Neuron (in vitro differentiated cells): ENCODE data around the gene SH3TC2.

ENCODE experiments used
- H2AFZ ChIP-seq: one replicate; pipeline ENCODE4 v1.6.1; 2013; ENCODE audit warnings: low read depth, mild to moderate bottlenecking, inconsistent platforms, low read length, moderate library complexity
- H3K27me3 ChIP-seq: one replicate; pipeline ENCODE4 v1.6.1; 2013; ENCODE audit warnings: low read length; ENCODE audit not compliant: insufficient read depth
- H3K36me3 ChIP-seq: one replicate; pipeline ENCODE4 v1.6.1; 2013; ENCODE audit warnings: low read length; ENCODE audit not compliant: insufficient read depth
- H3K4me1 ChIP-seq: one replicate; pipeline ENCODE4 v1.6.1; 2013; ENCODE audit warnings: low read length; ENCODE audit not compliant: insufficient read depth
- H3K4me3 ChIP-seq: 2 replicates; pipeline ENCODE4 v1.5.1; 2013; ENCODE audit warnings: mild to moderate bottlenecking, low read length, moderate library complexity
- H3K9me3 ChIP-seq: one replicate; pipeline ENCODE4 v1.6.1; 2013; ENCODE audit warnings: low read length

Gene SH3TC2

DNA sequence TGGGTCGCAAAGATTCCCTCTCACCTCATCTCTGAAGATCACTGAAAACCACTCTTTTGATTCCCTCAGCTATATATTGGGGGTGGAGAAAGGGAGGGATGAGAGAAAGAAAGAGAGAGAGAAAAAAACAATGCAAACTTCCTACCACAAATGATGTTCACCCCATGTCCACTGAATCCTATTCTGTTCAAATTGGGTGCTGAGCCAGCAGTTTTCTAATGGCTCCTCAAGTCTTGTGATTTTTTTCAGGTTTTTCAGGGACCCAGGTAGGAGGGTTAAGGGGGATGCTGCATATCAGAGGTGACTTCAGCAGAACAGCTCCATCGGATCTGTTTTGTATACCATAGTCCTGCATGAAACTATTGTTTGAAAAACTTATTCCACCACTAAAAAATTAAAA, 95.9 kb downstream of the SH3TC2 start:
- H3K4me3 ChIP-seq: no peak overlapping the region
- no peak overlapping the region for H2AFZ ChIP-seq
- no peaks in the 10 kb centered on the region for H3K9me3 ChIP-seq
- no peaks in the 10 kb centered on the region for H3K36me3 ChIP-seq
- no peaks in the 10 kb centered on the region for H3K4me1 ChIP-seq
- no peaks in the 10 kb centered on the region for H3K27me3 ChIP-seq

DNA sequence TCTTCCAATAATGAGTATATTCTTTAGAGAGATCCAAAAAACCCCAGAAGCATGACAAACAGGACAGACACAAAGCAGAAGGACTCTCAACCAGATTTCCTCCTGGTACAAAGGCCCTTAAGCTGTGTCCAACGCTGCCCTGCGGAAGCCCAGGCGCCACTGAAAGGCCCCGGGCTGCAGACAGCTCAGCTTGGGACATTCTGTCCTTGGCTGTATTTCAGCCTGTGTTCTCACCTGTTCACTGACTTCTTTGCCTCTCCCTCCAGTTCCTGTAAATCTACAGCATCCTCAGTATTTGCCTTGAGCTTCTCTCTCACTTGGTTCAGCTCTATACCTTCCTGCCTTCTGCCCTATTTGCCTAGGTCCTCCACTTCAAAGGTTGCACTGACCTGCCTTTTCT, 96.5 kb downstream of the SH3TC2 start:
- no peak overlapping the region for H3K4me3 ChIP-seq

DNA sequence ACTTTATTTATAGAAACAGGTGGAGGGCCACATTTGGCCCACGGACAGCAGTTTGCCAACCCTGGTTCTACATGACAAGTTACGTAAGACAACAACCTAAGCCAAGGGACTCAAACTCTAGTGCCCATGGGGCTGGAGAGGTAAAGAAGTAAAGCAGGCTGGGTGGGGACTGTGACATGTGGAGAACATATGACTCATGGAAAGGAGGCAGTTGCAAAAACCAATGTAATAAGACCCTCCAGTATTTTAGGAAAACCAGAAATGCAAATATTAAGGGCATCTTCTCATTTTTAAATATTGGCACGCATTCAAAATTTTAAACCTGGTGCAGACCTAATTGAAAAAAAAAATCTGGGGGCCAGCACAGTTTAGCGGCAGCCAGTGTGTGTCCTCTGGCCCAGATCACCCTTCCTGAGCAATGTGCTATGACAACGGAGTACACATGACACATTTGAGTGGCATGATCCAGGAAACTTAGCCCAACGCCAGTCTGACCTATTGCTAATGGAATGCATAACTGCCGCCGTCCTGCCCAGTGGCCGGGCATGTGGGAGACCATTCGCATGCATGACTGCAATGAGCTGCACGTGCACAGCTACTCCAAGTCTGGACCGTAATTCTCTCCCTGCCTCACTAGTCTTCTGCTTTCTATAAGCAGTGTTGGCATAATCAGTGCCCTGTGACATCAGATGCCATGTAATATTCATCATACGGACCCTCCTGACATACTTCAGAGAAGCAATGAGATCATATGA, 97.2 kb downstream of the SH3TC2 start:
- Histone ChIP-seq H3K9me3 (no peaks in the 10 kb centered on the region), H3K27me3 (no peaks in the 10 kb centered on the region), H3K4me3 (no peak overlapping the region), H3K4me1 (no peaks in the 10 kb centered on the region), H3K36me3 (no peaks in the 10 kb centered on the region), H2AFZ (no peak overlapping the region)

More for the DNA sequence above, 96.5 kb downstream of the SH3TC2 start:
- H2AFZ ChIP-seq: no peak overlapping the region
- no peaks in the 10 kb centered on the region for H3K9me3 ChIP-seq
- no peaks in the 10 kb centered on the region for H3K27me3 ChIP-seq
- H3K4me1 ChIP-seq: no peaks in the 10 kb centered on the region
- no peaks in the 10 kb centered on the region for H3K36me3 ChIP-seq

DNA sequence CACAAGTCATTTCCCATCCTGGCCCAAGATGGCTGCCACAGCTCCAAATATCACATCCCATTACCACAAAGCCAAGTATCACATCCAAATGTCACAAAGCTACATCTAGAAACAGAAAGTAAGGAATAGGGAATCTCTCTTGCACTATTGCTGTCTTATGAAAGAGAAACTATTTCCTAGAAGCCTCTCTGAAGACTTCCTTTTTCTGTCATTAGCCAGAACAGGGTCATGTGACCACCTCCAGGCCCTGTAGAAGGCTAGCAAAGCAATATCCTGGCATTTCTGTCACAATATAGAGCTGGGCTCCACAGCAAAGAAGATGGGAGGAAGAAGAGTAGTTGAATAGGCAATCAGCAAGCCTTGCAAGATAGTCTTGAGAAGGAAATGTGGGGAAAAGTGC, 99.2 kb downstream of the SH3TC2 start:
- Histone ChIP-seq H3K36me3 (no peaks in the 10 kb centered on the region), H3K4me3 (no peak overlapping the region), H3K4me1 (no peaks in the 10 kb centered on the region), H3K9me3 (no peaks in the 10 kb centered on the region), H2AFZ (no peak overlapping the region), H3K27me3 (no peaks in the 10 kb centered on the region)

DNA sequence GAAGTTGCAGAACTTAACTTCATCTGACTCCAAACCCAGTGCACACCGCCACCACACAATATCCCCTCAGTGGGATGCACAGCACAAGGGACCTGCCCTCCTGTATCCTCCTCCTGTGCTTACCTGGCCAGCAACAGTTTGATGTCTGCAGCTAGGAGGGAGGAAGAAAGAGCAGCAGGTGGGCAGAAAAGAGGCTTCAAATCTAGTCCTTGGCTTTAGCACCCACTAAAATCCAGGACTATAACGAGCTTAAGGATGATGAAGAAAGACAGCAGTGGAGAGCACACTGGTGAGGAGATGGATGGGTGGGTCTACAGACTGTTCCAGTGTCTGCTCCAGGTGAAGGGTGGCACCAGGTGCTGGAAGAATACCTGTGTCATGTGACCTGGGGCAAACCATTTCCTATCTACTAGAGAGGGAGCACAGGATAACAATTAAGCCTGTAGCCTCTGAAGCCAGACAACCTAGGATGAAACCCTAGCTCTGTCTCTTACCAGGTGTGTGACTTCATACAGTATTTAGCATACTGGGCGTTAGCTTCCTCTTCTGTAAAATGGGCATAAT, 100.0 kb downstream of the SH3TC2 start:
- Histone ChIP-seq H3K4me1 (no peaks in the 10 kb centered on the region), H3K36me3 (no peaks in the 10 kb centered on the region), H3K4me3 (no peak overlapping the region), H2AFZ (no peak overlapping the region), H3K27me3 (no peaks in the 10 kb centered on the region), H3K9me3 (no peaks in the 10 kb centered on the region)

GRCh38 chr5:148962200-148962550, 100.7 kb downstream of the SH3TC2 start:
- H3K27me3 ChIP-seq: no peaks in the 10 kb centered on the region

DNA sequence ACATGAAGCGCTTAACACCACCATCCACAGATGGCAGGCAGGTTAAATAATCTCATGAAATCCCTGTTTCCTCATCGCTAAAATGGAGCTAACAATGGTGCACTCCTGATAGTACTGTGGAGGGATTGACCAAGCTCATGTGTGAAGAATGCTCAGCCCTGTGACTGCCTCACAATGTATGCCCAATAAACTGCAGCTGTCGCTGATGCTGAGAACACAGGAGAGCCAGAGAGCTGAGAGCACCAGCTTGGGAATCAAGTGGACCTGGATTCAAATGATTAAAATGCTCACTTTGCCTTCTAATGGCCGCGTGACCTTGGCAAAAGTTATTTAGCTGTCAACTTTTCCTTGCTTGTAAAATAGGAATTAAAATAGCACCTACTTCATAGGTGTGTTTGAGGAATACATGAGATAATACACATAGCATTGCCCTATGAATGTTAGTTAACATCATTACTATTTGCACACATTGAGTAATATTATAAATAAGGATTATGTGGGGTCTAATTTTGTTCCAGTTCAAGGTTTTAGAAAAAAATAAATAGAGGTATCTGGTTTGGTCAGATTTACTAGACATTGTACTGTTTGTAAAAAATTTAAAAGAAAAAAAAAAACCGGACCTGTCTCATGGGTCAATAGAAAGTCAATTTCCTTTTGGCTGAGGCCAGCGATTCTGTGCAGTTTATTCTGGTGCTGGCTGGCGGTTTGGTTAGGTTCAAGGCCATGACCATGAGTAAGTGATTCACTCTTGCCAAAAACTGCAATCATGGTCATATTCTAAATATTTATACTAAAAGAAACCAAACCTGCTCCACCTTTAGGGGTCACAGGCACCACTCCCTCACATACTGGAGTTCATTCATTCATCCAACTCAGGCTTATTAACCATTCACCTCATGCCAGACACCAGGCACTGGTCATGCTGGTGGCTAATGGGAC, 101.3 kb downstream of the SH3TC2 start:
- Histone ChIP-seq H3K9me3 (no peaks in the 10 kb centered on the region), H3K36me3 (no peaks in the 10 kb centered on the region), H3K4me1 (no peaks in the 10 kb centered on the region), H2AFZ (no peak overlapping the region), H3K27me3 (no peaks in the 10 kb centered on the region), H3K4me3 (no peak overlapping the region)

More at GRCh38 chr5:148962200-148962550, 100.7 kb downstream of the SH3TC2 start:
- Histone ChIP-seq H3K4me3 (no peak overlapping the region), H2AFZ (no peak overlapping the region), H3K4me1 (no peaks in the 10 kb centered on the region), H3K36me3 (no peaks in the 10 kb centered on the region), H3K9me3 (no peaks in the 10 kb centered on the region)

GRCh38 chr5:148960070-148960769, 102.6 kb downstream of the SH3TC2 start:
- Histone ChIP-seq H3K4me3 (no peak overlapping the region), H3K4me1 (no peaks in the 10 kb centered on the region), H3K9me3 (no peaks in the 10 kb centered on the region), H2AFZ (no peak overlapping the region), H3K27me3 (no peaks in the 10 kb centered on the region), H3K36me3 (no peaks in the 10 kb centered on the region)

GRCh38 chr5:148957591-148958202, 105.2 kb downstream of the SH3TC2 start:
- Histone ChIP-seq H3K36me3 (no peaks in the 10 kb centered on the region), H3K4me1 (no peaks in the 10 kb centered on the region), H3K9me3 (no peaks in the 10 kb centered on the region), H3K27me3 (no peaks in the 10 kb centered on the region), H2AFZ (no peak overlapping the region), H3K4me3 (no peak overlapping the region)

DNA sequence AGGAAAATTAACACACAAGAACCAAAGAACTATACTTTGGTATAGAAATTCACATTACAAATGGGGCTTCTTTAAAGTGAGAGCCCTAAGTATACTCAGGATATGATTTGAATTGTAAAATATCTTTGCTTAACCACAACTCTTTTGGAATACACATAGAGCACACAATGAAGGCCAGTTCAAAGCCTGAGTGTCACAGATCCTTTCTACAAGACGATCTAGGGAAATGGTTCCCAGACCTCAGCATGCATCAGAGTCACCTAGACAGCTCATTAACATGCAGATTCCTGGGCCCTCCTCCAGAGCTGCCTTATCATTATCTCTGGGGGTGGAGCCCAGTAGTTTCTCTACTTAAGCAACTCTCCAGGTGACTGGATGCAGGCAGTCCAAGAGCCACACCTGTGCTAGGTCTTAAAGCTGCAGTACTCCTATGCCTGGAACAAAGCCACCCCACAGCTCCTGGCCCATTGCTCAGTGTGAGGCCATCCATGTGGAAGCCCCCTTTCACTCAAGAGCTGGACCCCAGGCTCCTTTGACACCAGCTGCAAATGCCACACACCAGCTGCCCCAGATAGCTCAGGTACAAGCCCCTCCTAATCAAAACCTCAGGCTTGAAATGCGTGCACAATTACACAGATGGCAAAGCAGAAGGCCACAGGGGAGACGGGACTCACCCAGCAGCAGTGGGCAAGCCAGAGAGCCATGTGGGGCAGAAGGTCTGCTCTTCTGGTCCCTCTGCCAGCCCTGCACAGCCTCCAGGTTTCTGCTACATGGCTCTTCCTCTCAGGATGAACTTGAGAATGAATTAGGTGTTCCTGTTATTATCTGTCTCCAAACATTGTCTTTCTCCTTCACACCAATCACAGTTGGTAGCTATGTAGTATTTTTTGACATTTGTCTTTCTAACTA, 106.1 kb downstream of the SH3TC2 start:
- no peak overlapping the region for H2AFZ ChIP-seq
- no peaks in the 10 kb centered on the region for H3K4me1 ChIP-seq
- no peaks in the 10 kb centered on the region for H3K9me3 ChIP-seq
- H3K36me3 ChIP-seq: no peaks in the 10 kb centered on the region
- H3K27me3 ChIP-seq: no peaks in the 10 kb centered on the region
- H3K4me3 ChIP-seq: no peak overlapping the region
